ENCODE data around the gene WDR76. TPM values are rescaled to one million over a fixed set of nuclear protein-coding genes. Genes with fewer than 3 reads are reported as not detected.
A peak's percentile ranks its signal among the peaks of the same experiment; 100 is the strongest.

WDR76 gene
- total and polyA plus RNA-seq, 4 donors, result 2.4 to 6.2 (median 4.1) TPM

DNA sequence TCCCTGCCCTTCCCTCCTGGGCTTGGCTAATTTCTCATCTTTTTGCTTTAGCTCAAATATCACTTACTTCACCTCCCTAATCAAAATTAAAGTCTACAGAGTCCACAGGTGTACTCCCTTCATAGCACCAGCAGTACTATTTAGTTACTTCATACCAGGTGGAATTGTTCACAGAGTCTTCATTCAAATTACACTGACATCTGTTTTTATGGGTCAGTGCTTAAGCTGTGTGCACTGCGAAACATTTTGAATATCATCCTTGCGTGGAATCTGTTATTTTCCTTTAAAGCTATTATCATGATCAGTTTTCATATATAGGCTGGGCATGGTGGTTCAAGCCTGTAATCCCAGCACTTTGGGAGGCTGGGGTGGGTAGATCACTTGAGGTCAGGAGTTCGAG lies 37.4 kb upstream of the WDR76 start:
- ATAC-seq (ENCODE audit: insufficient read depth, low FRiP score), result no peak
- Histone ChIP-seq H3K36me3 (ENCODE audit: control insufficient read depth in 4 of 4, insufficient read depth in 4 of 4, low read length in 4 of 4) (peaks cover 0 to 10% (median 8%) of the 10 kb centered on the region in 4 donors), H3K27ac (ENCODE audit: low read depth in 1 of 2, low read length in 1 of 2) (no peak overlapping the region), H3K4me3 (no peak overlapping the region), H3K9me3 (ENCODE audit: control insufficient read depth in 4 of 4, insufficient read depth in 3 of 4, low read length in 3 of 4) (no peaks in the 10 kb centered on the region), H3K27me3 (ENCODE audit: control insufficient read depth in 3 of 3, insufficient read depth in 3 of 3, low read length in 2 of 3) (no peaks in the 10 kb centered on the region), H3K9ac (ENCODE audit: insufficient read depth in 1 of 2, low read length in 2 of 2) (no peak overlapping the region), H3K4me1 (ENCODE audit: control insufficient read depth in 5 of 5, insufficient read depth in 5 of 5, low read length in 5 of 5) (peaks cover 3 to 16% (median 8%) of the 10 kb centered on the region in 5 donors)
- TF ChIP-seq CTCF (IDR thresholded peaks at IDR 0.05; ENCODE audit: control extremely low read depth, extremely low read depth), result no peak
- no peak for DNase-seq
- WGBS, 2 donors, result 95 to 99% methylated on average over 3 of the region's 3 CpGs

- Histone ChIP-seq H3K27ac (ENCODE audit: low read depth in 1 of 2, low read length in 1 of 2) (peak within 1 kb of the TSS; percentile 95 to 96), H3K9me3 (ENCODE audit: control insufficient read depth in 4 of 4, insufficient read depth in 3 of 4, low read length in 3 of 4) (no peaks in the 10 kb centered on the region), H3K27me3 (ENCODE audit: control insufficient read depth in 3 of 3, insufficient read depth in 3 of 3, low read length in 2 of 3) (no peaks in the 10 kb centered on the region), H3K4me1 (ENCODE audit: control insufficient read depth in 5 of 5, insufficient read depth in 5 of 5, low read length in 5 of 5) (peaks cover 3 to 21% (median 16%) of the 10 kb centered on the region in 5 donors), H3K9ac (ENCODE audit: insufficient read depth in 1 of 2, low read length in 2 of 2) (peak within 1 kb of the TSS; percentile 98 to 99), H3K36me3 (ENCODE audit: control insufficient read depth in 4 of 4, insufficient read depth in 4 of 4, low read length in 4 of 4) (peaks cover 0 to 28% (median 23%) of the 10 kb centered on the region in 4 donors), H3K4me3 (peak within 1 kb of the TSS; percentile 89)
- DNase-seq (peak; percentile 100), ATAC-seq (ENCODE audit: insufficient read depth, low FRiP score) (peak; percentile 96)
- TF ChIP-seq CTCF (IDR thresholded peaks at IDR 0.05; ENCODE audit: control extremely low read depth, extremely low read depth), result no peak
- 0% methylated on average over 63 to 66 of the region's 66 CpGs for WGBS, 2 donors
Measured at GRCh38 chr15:43791993-43792760, 34.6 kb upstream of the WDR76 start, which contains the start of gene SERF2. SERF2 (plus strand) TSS chr15:43792320; CDS start chr15:43792377, 57 bp downstream.

DNA sequence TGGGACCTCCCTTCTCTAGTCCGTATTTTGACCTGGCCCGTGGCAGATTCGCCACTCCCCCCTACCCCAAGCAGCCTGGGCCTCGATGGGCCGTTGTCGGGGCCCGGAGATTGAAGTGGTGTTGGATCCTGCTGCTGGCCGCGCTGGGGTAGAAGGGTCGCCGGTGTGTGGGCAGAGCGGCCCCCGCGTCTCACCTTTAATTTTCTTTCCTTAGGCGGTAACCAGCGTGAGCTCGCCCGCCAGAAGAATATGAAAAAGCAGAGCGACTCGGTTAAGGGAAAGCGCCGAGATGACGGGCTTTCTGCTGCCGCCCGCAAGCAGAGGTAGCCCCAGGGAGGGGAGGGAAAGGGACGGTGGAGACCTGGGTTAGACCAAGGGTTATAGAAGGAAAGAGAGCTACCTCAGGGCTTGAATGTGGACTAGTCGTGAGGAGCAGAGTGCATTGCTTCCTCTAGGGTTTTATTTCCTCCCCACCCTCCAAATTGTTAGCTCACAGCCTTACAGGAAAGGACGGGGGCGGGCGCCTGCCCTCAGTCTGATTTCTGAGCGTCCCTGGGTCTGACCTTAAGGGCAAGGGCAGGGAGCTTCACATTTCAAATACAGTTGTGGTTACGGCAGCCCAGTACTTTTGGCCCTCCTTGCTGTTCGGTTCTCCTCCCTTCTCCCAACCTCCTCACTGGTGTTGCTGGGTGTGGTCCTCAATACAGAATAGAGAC lies 33.9 kb upstream of the WDR76 start:
- H3K4me1 ChIP-seq (ENCODE audit: control insufficient read depth in 5 of 5, insufficient read depth in 5 of 5, low read length in 5 of 5), result peaks cover 3 to 21% (median 16%) of the 10 kb centered on the region in 5 donors
- H3K9ac ChIP-seq (ENCODE audit: insufficient read depth in 1 of 2, low read length in 2 of 2), result peak overlapping the region; percentile 96 to 99
- ATAC-seq (ENCODE audit: insufficient read depth, low FRiP score) (peak; percentile 12), DNase-seq (peak in 2 of 3 donors; percentile 19 to 38)
- no peaks in the 10 kb centered on the region for H3K27me3 ChIP-seq (ENCODE audit: control insufficient read depth in 3 of 3, insufficient read depth in 3 of 3, low read length in 2 of 3)
- no peaks in the 10 kb centered on the region for H3K9me3 ChIP-seq (ENCODE audit: control insufficient read depth in 4 of 4, insufficient read depth in 3 of 4, low read length in 3 of 4)
- H3K36me3 ChIP-seq (ENCODE audit: control insufficient read depth in 4 of 4, insufficient read depth in 4 of 4, low read length in 4 of 4), result peaks cover 0 to 32% (median 24%) of the 10 kb centered on the region in 4 donors
- peak overlapping the region; percentile 95 to 96 for H3K27ac ChIP-seq (ENCODE audit: low read depth in 1 of 2, low read length in 1 of 2)
- 2 to 4% methylated on average over 32 to 33 of the region's 33 CpGs for WGBS, 2 donors
- TF ChIP-seq CTCF (IDR thresholded peaks at IDR 0.05; ENCODE audit: control extremely low read depth, extremely low read depth), result no peak
- peak overlapping the region; percentile 89 for H3K4me3 ChIP-seq

Data from lung (tissue), 12 donors.